ENCODE results near the gene FRMD3.

The FRMD3 gene

GRCh38 chr9:83204047-83204446 is 334.2 kb downstream of the FRMD3 start:
- no peak for DNase-seq (ENCODE audit: low read depth)
- no peak overlapping the region for H3K4me3 ChIP-seq (ENCODE audit: low read depth, low read length)
- no peak for TF ChIP-seq CTCF (IDR thresholded peaks at IDR 0.05; ENCODE audit: control insufficient read depth, extremely low read depth, insufficient read depth)

GRCh38 chr9:83200531-83200930 is 337.7 kb downstream of the FRMD3 start:
- no peak for TF ChIP-seq CTCF (IDR thresholded peaks at IDR 0.05; ENCODE audit: control insufficient read depth, extremely low read depth, insufficient read depth)
- no peak for DNase-seq (ENCODE audit: low read depth)
- no peak overlapping the region for H3K4me3 ChIP-seq (ENCODE audit: low read depth, low read length)

DNA sequence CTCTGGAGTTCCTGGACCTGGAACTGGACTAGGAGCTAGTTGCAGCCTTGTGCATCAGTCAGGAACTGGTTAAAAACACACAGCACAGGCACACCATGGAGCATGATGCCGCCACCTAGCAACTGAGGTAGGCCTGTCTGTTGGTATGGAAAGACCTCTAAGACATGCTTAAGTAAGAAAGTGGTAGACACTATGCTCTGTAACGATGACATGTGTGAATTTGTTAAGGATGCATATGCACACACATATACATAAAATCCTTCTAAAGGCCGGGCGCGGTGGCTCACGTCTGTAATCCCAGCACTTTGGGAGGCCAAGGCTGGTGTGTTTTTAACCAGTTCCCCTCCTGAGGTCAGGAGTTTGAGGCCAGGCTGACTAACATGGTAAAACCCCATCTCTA is 338.4 kb downstream of the FRMD3 start:
- DNase-seq (ENCODE audit: low read depth), result no peak
- TF ChIP-seq CTCF (IDR thresholded peaks at IDR 0.05; ENCODE audit: control insufficient read depth, extremely low read depth, insufficient read depth), result no peak
- H3K4me3 ChIP-seq (ENCODE audit: low read depth, low read length), result no peak overlapping the region

- DNase-seq (ENCODE audit: low read depth), result peak; percentile 67
- TF ChIP-seq CTCF (IDR thresholded peaks at IDR 0.05; ENCODE audit: control insufficient read depth, extremely low read depth, insufficient read depth), result peak; percentile 95
- no peak overlapping the region for H3K4me3 ChIP-seq (ENCODE audit: low read depth, low read length)
Measured at GRCh38 chr9:83199240-83199639, 339.0 kb downstream of the FRMD3 start.

DNA sequence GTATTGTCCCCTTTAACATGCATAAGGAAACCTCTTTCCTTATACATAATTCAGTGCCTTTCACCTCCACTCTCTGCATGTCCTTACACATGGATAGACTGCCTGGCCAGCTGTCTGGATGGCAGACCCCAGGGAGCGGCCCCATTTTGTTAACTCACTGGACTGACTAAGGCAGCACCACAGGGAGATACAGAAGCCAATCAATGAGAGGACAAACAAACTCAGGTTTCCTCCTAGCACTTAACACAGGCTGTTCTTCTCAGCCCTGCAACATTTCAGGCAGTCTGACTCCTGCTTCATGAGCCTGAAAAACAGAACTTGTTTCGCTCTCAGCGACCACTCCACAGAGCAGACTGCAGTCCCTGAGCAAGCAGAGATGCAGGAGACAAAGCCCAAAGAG is 339.8 kb downstream of the FRMD3 start:
- no peak for TF ChIP-seq CTCF (IDR thresholded peaks at IDR 0.05; ENCODE audit: control insufficient read depth, extremely low read depth, insufficient read depth)

DNA sequence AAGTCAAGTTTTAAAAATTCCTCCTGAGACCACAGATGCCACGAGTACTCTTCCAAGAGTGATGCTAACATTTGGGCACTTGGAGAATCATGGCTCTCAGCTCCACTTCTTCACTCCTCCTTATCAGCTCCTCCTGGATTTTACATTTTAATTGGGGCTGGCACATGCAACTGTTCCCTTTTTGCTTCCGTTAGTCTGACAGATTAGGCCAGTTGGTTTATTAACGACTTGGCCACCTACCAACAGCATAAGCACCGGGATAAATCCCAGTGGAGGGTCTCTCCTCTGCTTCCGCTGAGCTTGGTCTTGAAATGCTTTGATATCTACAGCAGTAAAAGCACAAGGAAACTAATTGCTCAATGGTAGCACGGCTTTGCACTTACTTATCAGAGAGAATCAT is 340.6 kb downstream of the FRMD3 start:
- no peak for TF ChIP-seq CTCF (IDR thresholded peaks at IDR 0.05; ENCODE audit: control insufficient read depth, extremely low read depth, insufficient read depth)
- H3K4me3 ChIP-seq (ENCODE audit: low read depth, low read length), result no peak overlapping the region
- DNase-seq (ENCODE audit: low read depth), result no peak

More for the DNA sequence above, 339.8 kb downstream of the FRMD3 start:
- no peak overlapping the region for H3K4me3 ChIP-seq (ENCODE audit: low read depth, low read length)
- no peak for DNase-seq (ENCODE audit: low read depth)

- H3K4me3 ChIP-seq (ENCODE audit: low read depth, low read length), result no peak overlapping the region
- DNase-seq (ENCODE audit: low read depth), result no peak
- no peak for TF ChIP-seq CTCF (IDR thresholded peaks at IDR 0.05; ENCODE audit: control insufficient read depth, extremely low read depth, insufficient read depth)
Measured at GRCh38 chr9:83196946-83197345, 341.3 kb downstream of the FRMD3 start.
